Hepatocyte (in vitro differentiated cells): ENCODE measurements around the gene MFAP3L. TPM values are rescaled to one million over a fixed set of nuclear protein-coding genes. Genes with fewer than 3 reads are reported as not detected.
"Not testable (repeated sequence)": the region's sequence is repeated elsewhere in the genome, so short reads cannot be mapped to it uniquely, and the experiment has no call there.

Experiments used
- DNase-seq: peaks from one replicate; pipeline ENCODE4 v3.0.0-alpha.2; 2016; ENCODE audit warnings: low spot score
- H2AFZ ChIP-seq: fragments of 200-600 bp; sonication (generic); 2 replicates; pipeline ENCODE4 v1.6.0; 2016; ENCODE audit warnings: antibody characterized with exemption, mild to moderate bottlenecking
- H3K27ac ChIP-seq: fragments of 200-600 bp; sonication (generic); 2 replicates; pipeline ENCODE4 v1.5.1; 2016; ENCODE audit warnings: mild to moderate bottlenecking
- H3K27me3 ChIP-seq: fragments of 200-600 bp; sonication (generic); 2 replicates; pipeline ENCODE4 v1.6.1; 2016
- H3K36me3 ChIP-seq: fragments of 200-600 bp; sonication (generic); replicated peaks from 2 replicates; pipeline ENCODE4 v1.5.1; 2016; ENCODE audit warnings: low read depth; ENCODE audit not compliant: insufficient read depth
- H3K4me1 ChIP-seq: fragments of 200-600 bp; sonication (generic); 2 replicates; pipeline ENCODE4 v1.5.1; 2016; ENCODE audit warnings: mild to moderate bottlenecking, moderate library complexity; ENCODE audit not compliant: insufficient read depth
- H3K4me2 ChIP-seq: fragments of 200-600 bp; sonication (generic); 2 replicates; pipeline ENCODE4 v1.6.0; 2016
- H3K4me3 ChIP-seq: fragments of 200-600 bp; sonication (generic); 2 replicates; pipeline ENCODE4 v1.5.1; 2016; ENCODE audit warnings: mild to moderate bottlenecking
- H3K79me2 ChIP-seq: fragments of 200-600 bp; sonication (generic); 2 replicates; pipeline ENCODE4 v1.6.0; 2017; ENCODE audit warnings: mild to moderate bottlenecking
- H3K9me2 ChIP-seq: fragments of 200-600 bp; sonication (generic); replicated peaks from 2 replicates; pipeline ENCODE4 v1.6.0; 2017; ENCODE audit warnings: mild to moderate bottlenecking; ENCODE audit not compliant: insufficient read depth
- H3K9me3 ChIP-seq: fragments of 200-600 bp; sonication (generic); 2 replicates; pipeline ENCODE4 v1.5.1; 2016; ENCODE audit warnings: low read depth, mild to moderate bottlenecking
- H4K20me1 ChIP-seq: fragments of 200-600 bp; sonication (generic); 2 replicates; pipeline ENCODE4 v1.6.0; 2016; ENCODE audit warnings: mild to moderate bottlenecking; ENCODE audit not compliant: insufficient read depth, poor library complexity, severe bottlenecking
- EZH2 ChIP-seq: fragments of 200-600 bp; sonication (generic); IDR thresholded peaks from 2 replicates; pipeline ENCODE4 v1.6.1; 2016; ENCODE audit warnings: antibody characterized with exemption, mild to moderate bottlenecking, borderline replicate concordance
- EZH2phosphoT487 ChIP-seq: fragments of 200-600 bp; sonication (generic); IDR thresholded peaks from one replicate; pipeline ENCODE4 v1.6.1; 2018; ENCODE audit warnings: antibody characterized with exemption, mild to moderate bottlenecking, low read depth, moderate library complexity; ENCODE audit not compliant: unreplicated experiment, severe bottlenecking
- WGBS: methylation state at CpG from one replicate; pipeline ENCODE4 v1.1.6; 2016; ENCODE audit warnings: low lambda C conversion rate; ENCODE audit errors: missing lambda C conversion rate; 5-methylcytosine and 5-hydroxymethylcytosine counted together
- polyA plus RNA-seq: library from polyadenylated mRNA; unstranded; fragments of >200 nt; fragmentation: Nextera tagmentation; extraction: Ambion mirVana; gene quantifications from 2 replicates; pipeline ENCODE4 v1.2.1, GENCODE V29; 2016
- total RNA-seq: library from RNA; depleted of rRNA; stranded (reverse); fragments of >200 nt; gene quantifications from 2 replicates; pipeline ENCODE4 v1.2.3, GENCODE V29; 2014
- TF ChIP-seq, protein P1 (sequence below): fragments of 200-600 bp; sonication (generic); IDR thresholded peaks from 2 replicates; pipeline ENCODE4 v1.5.1; 2016; ENCODE audit warnings: antibody characterized with exemption, mild to moderate bottlenecking; ENCODE audit not compliant: poor library complexity

The MFAP3L gene
- total and polyA plus RNA-seq, 2 experiments from 2014 or later, result 2.9 to 11.4 TPM

DNA sequence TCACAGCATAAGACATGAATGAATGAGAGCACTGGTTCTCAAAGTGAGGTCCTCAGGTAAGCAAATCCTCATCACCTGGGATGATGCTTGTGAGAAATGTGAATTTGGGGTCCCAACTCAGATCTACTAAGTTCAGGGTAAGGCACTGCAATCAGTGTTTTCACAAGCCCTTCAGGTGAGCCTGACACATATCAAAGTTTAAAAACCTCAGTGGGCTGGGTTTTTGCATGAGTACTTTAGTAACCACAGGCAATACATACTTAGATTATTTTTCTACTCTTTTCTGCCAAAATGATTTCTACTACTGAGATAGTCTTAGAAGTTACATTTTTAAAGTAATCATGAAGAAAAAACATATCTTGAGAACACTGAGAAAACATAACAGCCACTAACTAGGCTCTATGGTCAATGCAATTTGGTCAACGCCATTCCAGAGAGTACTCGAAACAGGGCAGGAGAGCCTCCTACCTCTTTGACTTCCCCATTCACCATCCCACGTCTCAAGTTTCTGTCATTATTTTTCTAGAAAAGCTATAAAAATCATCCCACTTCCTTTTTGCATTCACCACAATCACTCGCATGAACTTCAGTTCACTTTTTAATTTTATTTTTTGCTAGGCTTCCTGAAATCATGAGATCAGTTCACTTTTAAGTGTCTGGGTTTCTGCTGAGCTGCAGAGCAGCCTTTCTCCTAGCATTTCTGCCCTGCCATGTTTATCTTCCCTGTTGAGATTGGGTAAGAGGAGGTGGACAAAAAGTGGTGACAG lies 73.8 kb downstream of the MFAP3L start:
- Histone ChIP-seq H3K36me3 (no peaks in the 10 kb centered on the region), H3K79me2 (no peaks in the 10 kb centered on the region), H3K9me2 (no peaks in the 10 kb centered on the region), H2AFZ (no peak overlapping the region), H4K20me1 (no peaks in the 10 kb centered on the region), H3K27me3 (no peaks in the 10 kb centered on the region), H3K9me3 (no peaks in the 10 kb centered on the region), H3K4me1 (no peaks in the 10 kb centered on the region), H3K27ac (no peak overlapping the region), H3K4me2 (no peak overlapping the region), H3K4me3 (no peak overlapping the region)
- 77% methylated on average over 4 of the region's 4 CpGs for WGBS
- DNase-seq, result no peak
- TF ChIP-seq EZH2, result no peak
- no peak for TF ChIP-seq EZH2phosphoT487
- TF ChIP-seq, protein P1, sequence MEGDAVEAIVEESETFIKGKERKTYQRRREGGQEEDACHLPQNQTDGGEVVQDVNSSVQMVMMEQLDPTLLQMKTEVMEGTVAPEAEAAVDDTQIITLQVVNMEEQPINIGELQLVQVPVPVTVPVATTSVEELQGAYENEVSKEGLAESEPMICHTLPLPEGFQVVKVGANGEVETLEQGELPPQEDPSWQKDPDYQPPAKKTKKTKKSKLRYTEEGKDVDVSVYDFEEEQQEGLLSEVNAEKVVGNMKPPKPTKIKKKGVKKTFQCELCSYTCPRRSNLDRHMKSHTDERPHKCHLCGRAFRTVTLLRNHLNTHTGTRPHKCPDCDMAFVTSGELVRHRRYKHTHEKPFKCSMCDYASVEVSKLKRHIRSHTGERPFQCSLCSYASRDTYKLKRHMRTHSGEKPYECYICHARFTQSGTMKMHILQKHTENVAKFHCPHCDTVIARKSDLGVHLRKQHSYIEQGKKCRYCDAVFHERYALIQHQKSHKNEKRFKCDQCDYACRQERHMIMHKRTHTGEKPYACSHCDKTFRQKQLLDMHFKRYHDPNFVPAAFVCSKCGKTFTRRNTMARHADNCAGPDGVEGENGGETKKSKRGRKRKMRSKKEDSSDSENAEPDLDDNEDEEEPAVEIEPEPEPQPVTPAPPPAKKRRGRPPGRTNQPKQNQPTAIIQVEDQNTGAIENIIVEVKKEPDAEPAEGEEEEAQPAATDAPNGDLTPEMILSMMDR, result no peak

DNA sequence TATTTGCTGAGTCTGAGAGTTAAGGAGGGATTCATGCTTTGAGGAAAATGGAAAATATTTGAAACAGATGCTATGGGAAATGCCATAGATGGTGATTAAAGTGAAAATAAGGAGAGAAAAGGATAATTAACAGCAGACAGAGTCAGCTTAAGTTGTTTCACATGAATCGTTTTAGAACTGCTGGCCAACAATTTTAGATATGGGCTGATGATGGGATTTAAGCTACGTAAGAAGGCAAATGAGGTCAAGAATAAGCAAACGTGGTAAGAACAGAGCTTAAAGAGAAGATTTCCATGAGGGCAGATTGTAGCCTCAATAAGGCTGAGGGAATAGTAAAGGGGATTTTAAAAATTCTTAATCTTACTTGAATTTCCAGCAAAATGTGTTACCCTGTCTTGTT lies 77.9 kb downstream of the MFAP3L start:
- DNase-seq, result no peak
- Histone ChIP-seq H3K4me1 (no peaks in the 10 kb centered on the region), H3K4me3 (no peak overlapping the region), H3K27me3 (no peaks in the 10 kb centered on the region), H3K36me3 (no peaks in the 10 kb centered on the region), H3K79me2 (no peaks in the 10 kb centered on the region), H3K27ac (no peak overlapping the region), H3K4me2 (no peak overlapping the region), H3K9me3 (no peaks in the 10 kb centered on the region), H4K20me1 (no peaks in the 10 kb centered on the region), H3K9me2 (no peaks in the 10 kb centered on the region), H2AFZ (no peak overlapping the region)
- TF ChIP-seq EZH2phosphoT487, result no peak
- TF ChIP-seq, protein P1, result no peak
- no peak for TF ChIP-seq EZH2
- 61% methylated on average over 3 of the region's 3 CpGs for WGBS

DNA sequence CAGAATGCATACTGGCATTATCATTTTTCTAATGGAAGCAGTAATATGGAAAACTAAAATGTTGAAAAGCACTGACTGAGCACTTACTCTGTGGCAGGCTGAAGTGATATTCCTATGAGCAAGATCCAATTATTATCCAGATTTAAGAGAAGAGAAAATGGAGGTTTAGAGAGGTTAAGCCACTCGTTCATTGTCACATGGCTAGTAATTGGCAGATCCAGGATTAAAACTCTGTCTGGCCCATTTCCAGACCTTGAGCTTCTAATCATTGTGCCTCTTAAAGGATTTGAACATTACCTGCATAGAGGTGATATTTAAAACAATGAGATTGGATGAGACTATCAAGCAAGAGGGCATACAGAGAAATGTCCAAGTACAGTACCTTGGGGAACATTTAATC lies 80.6 kb downstream of the MFAP3L start:
- 92% methylated on average over 1 of the region's 1 CpG for WGBS
- no peaks in the 10 kb centered on the region for H3K79me2 ChIP-seq
- no peaks in the 10 kb centered on the region for H3K9me2 ChIP-seq
- no peak for TF ChIP-seq EZH2phosphoT487
- TF ChIP-seq EZH2, result no peak
- TF ChIP-seq, protein P1, result no peak
- no peaks in the 10 kb centered on the region for H3K27me3 ChIP-seq
- H4K20me1 ChIP-seq, result no peaks in the 10 kb centered on the region
- H3K4me3 ChIP-seq, result no peak overlapping the region
- H3K4me2 ChIP-seq, result no peak overlapping the region
- no peak overlapping the region for H2AFZ ChIP-seq
- H3K36me3 ChIP-seq, result no peaks in the 10 kb centered on the region
- H3K4me1 ChIP-seq, result no peaks in the 10 kb centered on the region
- no peaks in the 10 kb centered on the region for H3K9me3 ChIP-seq
- DNase-seq, result no peak
- H3K27ac ChIP-seq, result no peak overlapping the region

DNA sequence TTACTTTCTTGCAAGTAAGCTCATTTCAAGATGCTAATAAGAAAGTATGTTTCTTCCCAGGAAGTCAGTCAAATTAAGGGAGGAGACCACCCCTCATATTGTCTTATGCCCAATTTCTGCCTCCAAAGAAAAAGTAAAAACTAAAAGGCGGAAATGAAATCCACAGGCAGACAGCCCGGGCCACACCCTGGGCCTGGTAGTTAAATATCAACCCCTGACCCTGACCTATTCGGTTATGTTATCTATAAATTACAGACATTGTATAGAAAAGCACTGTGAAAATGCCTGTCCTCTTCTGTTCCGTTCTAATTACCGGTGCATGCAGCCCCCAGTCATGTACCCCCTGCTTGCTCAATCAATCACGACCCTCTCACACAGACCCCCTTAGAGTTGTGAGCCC lies 82.6 kb downstream of the MFAP3L start:
- not testable (repeated sequence) for H3K4me3 ChIP-seq, H3K27me3 ChIP-seq, H3K4me2 ChIP-seq, H3K27ac ChIP-seq, H3K9me2 ChIP-seq, H3K9me3 ChIP-seq, H4K20me1 ChIP-seq, H2AFZ ChIP-seq, H3K36me3 ChIP-seq, DNase-seq, H3K4me1 ChIP-seq, H3K79me2 ChIP-seq
- 82% methylated on average over 6 of the region's 6 CpGs for WGBS
